ENCODE results near the gene ATP6V0A1. TPM values are rescaled to one million over a fixed set of nuclear protein-coding genes. Genes with fewer than 3 reads are reported as not detected.
A peak's percentile ranks its signal among the peaks of the same experiment; 100 is the strongest.

Gene ATP6V0A1
- total and polyA plus RNA-seq, 2 of the 4 experiments (the other 2 are of a cell fraction), result 18.8 to 34.0 TPM

DNA sequence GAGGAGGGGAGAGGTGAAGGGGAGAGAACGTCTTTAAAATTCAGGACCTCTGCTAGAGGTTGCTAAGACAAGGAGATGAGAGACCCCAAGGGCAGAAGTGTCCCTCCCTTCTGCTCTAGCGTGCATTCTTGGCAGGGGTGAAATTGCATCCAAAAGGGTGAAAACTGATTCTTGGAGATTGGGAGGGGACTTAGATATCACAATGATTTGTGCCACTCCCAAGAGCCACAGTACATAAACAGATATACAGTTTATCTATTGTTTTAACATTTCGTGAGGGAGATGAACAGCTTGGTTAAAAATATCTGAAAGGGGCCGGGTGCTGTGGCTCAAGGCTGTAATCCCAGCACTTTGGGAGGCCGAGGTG lies 48.4 kb upstream of the ATP6V0A1 start:
- DNase-seq (no peak), ATAC-seq (ENCODE audit: low read depth) (no peak)
- dilution Hi-C loops (cut with HindIII; ENCODE audit: low sequenced_read_pairs, unreplicated experiment) (no loop called here), in situ Hi-C loops (cut with MboI; ENCODE audit: low sequenced_read_pairs) (no loop called here), intact Hi-C loops (cut with micrococcal nuclease) (no loop called here)
- Histone ChIP-seq H3K9me3 (ENCODE audit: control insufficient read depth, insufficient read depth, low read length) (no peaks in the 10 kb centered on the region), H3K27me3 (ENCODE audit: control insufficient read depth, insufficient read depth, low read length) (no peaks in the 10 kb centered on the region), H2AK5ac (ENCODE audit: low read depth, low read length) (no peak overlapping the region), H3K79me1 (ENCODE audit: low read depth in 1 of 2, low read length in 2 of 2) (peaks cover 0 to 63% of the 10 kb centered on the region in 2 experiments; a peak in 2 of 4 replicates), H4K20me1 (ENCODE audit: insufficient read depth, low read length) (peaks cover 100% of the 10 kb centered on the region), H2AFZ (replicated peaks; ENCODE audit: low read length, poor library complexity) (no peak overlapping the region), H3K27ac (ENCODE audit: insufficient read depth, low read length) (peak overlapping the region; percentile 65; the same call in 1 of the 2 replicates), H4K5ac (ENCODE audit: low read depth, low read length) (no peak overlapping the region), H2AK9ac (replicated peaks; ENCODE audit: low read depth, low read length, poor library complexity) (no peak overlapping the region), H2BK120ac (ENCODE audit: low read depth, low read length) (no peak overlapping the region), H2BK5ac (ENCODE audit: low read depth, low read length, poor library complexity, severe bottlenecking) (peak overlapping the region; percentile 39), H3K4ac (ENCODE audit: low read depth, low read length) (no peak overlapping the region), H3K56ac (ENCODE audit: extremely low read depth, insufficient read depth, low read length) (no peak overlapping the region), H3K9ac (ENCODE audit: low read depth, low read length) (no peak overlapping the region), H3K18ac (ENCODE audit: low read depth, low read length) (no peak overlapping the region), H4K8ac (ENCODE audit: low read depth in 2 of 2, low read length in 2 of 2) (no peak overlapping the region), H3K4me3 (ENCODE audit: insufficient read depth, low read depth, low read length) (no peak overlapping the region), H2BK15ac (ENCODE audit: low read depth, low read length) (no peak overlapping the region), H3K23ac (ENCODE audit: low read depth, low read length) (peak overlapping the region; percentile 49; the same call in 1 of the 2 replicates), H3K36me3 (ENCODE audit: control insufficient read depth, insufficient read depth, low read length) (peaks cover 18% of the 10 kb centered on the region), H3K4me1 (ENCODE audit: control insufficient read depth, insufficient read depth, low read length) (peaks cover 45% of the 10 kb centered on the region), H3K4me2 (ENCODE audit: low read depth, low read length) (no peak overlapping the region; the same call in 1 of the 2 replicates), H4K91ac (ENCODE audit: insufficient read depth, low read depth, low read length) (no peak overlapping the region), H3K9me1 (ENCODE audit: insufficient read depth, low read length) (peaks cover 36% of the 10 kb centered on the region), H2BK20ac (ENCODE audit: low read depth, low read length) (no peak overlapping the region), H3K14ac (replicated peaks; ENCODE audit: low read depth, low read length) (peak overlapping the region; percentile 32; the same call in 1 of the 2 replicates)
- ChIA-PET CTCF (interaction anchor here (1.0 to 1.3 kb wide), 3 partner anchors 10 to 107 kb away, joined by 4 to 7 read pairs (median 4); no protein-coding TSS in a partner anchor), POLR2A (ENCODE audit: unreplicated experiment) (interaction anchor here (0.5 to 1.3 kb wide), 2 partner anchors 8 to 13 kb away, joined by 4 to 5 read pairs; partner anchors contain the start of gene CAVIN1)
- no CpG with 5 or more reads among the region's 5 CpGs for WGBS, 2 experiments (ENCODE audit: extremely low coverage in 2 of 2, insufficient read length in 1 of 2)
- TF ChIP-seq MAFK (IDR thresholded peaks at IDR 0.05; ENCODE audit: low read depth, low read length) (no peak), RAD21 (IDR thresholded peaks at IDR 0.05; ENCODE audit: low read length) (no peak), NFE2L2 (IDR thresholded peaks at IDR 0.05; ENCODE audit: low read depth, low read length) (no peak), CEBPB (IDR thresholded peaks at IDR 0.05; ENCODE audit: low read depth, low read length) (no peak), BHLHE40 (IDR thresholded peaks at IDR 0.05; ENCODE audit: low read depth, low read length) (no peak), FOS (IDR thresholded peaks at IDR 0.05; ENCODE audit: low read depth, low read length) (no peak), POLR2A (IDR thresholded peaks at IDR 0.05; ENCODE audit: low read depth, low read length) (no peak)
- TF ChIP-seq, protein P1, sequence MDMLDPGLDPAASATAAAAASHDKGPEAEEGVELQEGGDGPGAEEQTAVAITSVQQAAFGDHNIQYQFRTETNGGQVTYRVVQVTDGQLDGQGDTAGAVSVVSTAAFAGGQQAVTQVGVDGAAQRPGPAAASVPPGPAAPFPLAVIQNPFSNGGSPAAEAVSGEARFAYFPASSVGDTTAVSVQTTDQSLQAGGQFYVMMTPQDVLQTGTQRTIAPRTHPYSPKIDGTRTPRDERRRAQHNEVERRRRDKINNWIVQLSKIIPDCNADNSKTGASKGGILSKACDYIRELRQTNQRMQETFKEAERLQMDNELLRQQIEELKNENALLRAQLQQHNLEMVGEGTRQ (IDR thresholded peaks at IDR 0.05; ENCODE audit: low read depth, low read length), result no peak
- BruUV-seq (replicated peaks), result no TSS peak

Data from IMR-90 (cell line).